ENCODE results near the gene TPST1. TPM values are rescaled to one million over a fixed set of nuclear protein-coding genes. Genes with fewer than 3 reads are reported as not detected.
"Not testable (repeated sequence)": the region's sequence is repeated elsewhere in the genome, so short reads cannot be mapped to it uniquely, and the experiment has no call there.

TPST1 gene
- total RNA-seq, 1 experiment from 2014 or later, result 0.41 TPM

GRCh38 chr7:66188645-66189044 lies 16.5 kb upstream of the TPST1 start:
- no peak for DNase-seq (ENCODE audit: low spot score)

GRCh38 chr7:66189695-66190503 lies 15.2 kb upstream of the TPST1 start:
- no peak for DNase-seq (ENCODE audit: low spot score)

DNA sequence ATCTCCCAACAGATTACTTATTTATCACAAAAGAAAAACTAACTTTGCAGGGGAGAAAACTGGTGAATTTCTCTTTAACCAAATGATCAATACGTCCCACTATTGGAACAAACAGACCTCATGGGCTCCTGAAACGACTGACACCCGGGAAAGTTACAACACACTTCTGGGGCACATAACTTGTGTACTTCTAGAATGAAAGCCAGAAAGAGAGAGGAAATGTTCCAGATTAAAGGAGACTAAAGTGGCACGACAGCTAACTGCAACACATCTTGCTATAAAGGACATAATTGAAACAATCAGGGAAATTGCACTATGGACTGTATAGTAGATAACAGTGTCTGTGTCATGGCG lies 14.7 kb upstream of the TPST1 start:
- DNase-seq (ENCODE audit: low spot score), result no peak

GRCh38 chr7:66193146-66193725 lies 11.9 kb upstream of the TPST1 start:
- DNase-seq (ENCODE audit: low spot score), result no peak

DNA sequence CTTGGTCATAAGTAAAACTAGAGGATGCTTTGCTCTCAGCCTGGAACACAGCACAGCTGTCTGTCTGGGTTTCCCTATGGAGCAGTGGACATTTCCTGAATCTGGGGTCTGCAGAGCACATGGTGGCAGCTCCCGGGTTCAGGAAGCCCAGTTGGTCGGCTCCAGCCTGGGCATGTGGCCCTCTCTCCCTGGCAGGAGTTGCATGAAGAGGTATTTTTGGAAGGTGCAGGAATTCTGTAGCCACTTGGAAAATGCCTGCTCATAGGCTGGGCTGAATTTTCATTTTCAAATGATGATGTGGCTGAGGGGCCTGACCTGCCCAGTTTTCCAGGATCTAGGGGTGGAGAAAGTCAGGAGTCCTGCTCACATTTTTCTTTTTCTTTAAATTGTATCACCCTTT lies 6.7 kb upstream of the TPST1 start:
- DNase-seq (ENCODE audit: low spot score), result no peak

- DNase-seq (ENCODE audit: low spot score), result no peak
Measured at GRCh38 chr7:66198956-66199355, 6.2 kb upstream of the TPST1 start.

- no peak for DNase-seq (ENCODE audit: low spot score)
Measured at GRCh38 chr7:66202441-66202840, 2.7 kb upstream of the TPST1 start.

DNA sequence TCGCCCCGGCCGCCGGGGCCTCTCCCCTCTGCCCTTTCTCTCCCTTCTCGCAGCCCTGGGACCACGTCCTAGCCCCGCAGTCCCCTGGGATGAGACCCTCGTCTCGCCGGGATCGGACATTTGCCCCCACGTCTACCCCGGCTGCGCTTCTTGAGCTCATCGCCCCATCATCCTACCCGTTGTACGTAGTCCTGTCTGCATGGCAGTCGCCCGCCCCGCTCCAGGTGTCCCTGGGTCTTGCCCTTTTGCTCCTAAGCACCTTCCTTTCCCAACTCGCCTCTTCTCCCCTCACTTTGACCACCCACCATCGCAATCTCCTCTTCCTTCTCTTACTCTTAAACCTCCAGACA lies 582 bp downstream of the TPST1 start:
- DNase-seq (ENCODE audit: low spot score), result no peak

- no peak for DNase-seq (ENCODE audit: low spot score)
Measured at GRCh38 chr7:66206119-66206933, 1.2 kb downstream of the TPST1 start.

DNA sequence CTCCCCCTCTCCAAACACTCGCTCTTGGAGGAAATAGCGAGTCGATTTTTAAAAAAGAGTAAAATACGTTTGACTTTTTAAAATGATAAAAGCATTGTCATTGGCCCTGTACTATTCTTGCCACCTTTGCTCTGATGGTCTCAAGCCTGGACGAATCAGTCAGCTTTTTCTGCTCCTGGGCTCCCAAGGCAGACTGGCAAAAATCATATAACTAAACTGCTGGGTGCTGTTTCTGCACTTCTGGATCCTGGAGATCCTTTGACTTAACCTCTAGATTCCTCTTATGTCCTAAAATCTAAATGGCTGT lies 1.8 kb downstream of the TPST1 start:
- no peak for DNase-seq (ENCODE audit: low spot score)

GRCh38 chr7:66207540-66207939 lies 2.4 kb downstream of the TPST1 start:
- no peak for DNase-seq (ENCODE audit: low spot score)

DNA sequence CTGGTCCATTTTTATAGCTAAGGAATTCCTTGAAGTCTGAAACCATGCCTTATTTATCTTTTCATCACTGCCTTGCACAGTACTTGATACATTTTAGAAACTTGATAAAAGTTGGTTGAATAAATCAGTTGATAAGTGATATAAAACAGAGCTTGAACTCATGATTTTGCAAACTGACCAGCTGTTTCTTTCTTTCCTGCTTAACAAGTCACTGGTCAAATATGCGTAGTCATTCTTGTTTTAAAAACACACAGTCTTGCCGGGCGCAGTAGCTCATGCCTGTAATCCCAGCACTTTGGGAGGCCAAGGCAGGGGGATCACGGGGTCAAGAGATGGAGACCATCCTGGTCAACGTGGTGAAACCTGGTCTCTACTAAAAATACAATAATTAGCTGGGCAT lies 6.3 kb downstream of the TPST1 start:
- no peak for DNase-seq (ENCODE audit: low spot score)

GRCh38 chr7:66213637-66214036 lies 8.5 kb downstream of the TPST1 start:
- no peak for DNase-seq (ENCODE audit: low spot score)

GRCh38 chr7:66216687-66217086 lies 11.6 kb downstream of the TPST1 start:
- DNase-seq (ENCODE audit: low spot score), result no peak

DNA sequence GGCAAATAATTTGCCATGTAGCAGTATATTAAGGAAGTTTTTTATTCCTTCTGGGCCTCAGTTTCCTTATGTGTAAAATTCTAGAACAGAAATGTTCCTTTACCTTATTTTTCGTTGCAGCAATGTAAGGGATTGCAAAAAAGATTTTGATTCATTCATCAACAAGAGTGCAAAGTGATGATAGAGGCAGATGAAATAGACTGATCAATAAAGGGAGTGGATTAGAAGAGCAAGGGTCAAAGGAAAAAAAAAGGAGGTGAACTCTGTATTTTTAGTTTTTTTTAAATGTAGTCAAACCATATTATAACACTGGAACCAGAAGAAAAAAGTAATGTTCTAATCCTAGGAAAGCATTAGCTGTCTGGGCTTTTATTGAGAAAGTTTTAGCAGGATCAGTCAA lies 14.7 kb downstream of the TPST1 start:
- DNase-seq (ENCODE audit: low spot score), result no peak

DNA sequence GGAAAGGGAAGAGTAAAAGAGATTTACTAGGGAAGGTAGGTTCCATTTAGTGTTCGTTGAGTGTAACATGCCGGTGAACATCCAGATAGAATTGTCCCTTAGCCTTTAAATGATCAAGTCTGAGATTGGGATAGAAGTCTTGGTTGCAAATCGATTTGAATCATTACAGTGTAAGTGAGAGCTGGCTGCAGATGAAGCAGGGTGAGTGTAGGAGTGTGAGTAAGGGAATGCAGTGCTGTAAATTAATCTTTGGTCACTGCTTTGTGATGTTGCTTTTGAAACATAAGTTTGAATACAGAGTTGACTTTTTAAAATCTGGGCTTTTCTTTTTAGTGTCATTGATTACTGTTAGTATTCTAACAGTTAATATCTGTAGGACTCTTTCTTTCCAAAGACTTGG lies 16.3 kb downstream of the TPST1 start:
- no peak for DNase-seq (ENCODE audit: low spot score)

DNA sequence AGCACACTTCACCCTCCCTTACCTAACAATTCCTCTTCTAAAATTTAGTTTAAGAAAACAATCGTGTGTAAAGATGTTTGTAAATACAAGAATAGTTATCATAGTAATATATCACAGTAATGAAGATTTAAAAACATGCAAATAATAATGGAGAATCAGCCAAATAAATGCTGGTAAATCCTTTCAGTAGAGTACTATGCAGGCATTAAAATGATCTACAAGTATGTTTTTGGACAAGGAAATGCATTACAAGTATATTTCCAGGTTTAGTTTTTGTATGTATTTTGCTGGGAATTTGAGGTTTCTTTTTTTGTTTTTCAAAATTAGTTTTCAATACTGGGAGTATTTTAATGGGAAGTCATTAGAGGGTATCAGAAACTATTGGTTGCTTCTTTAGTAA lies 22.7 kb downstream of the TPST1 start:
- no peak for DNase-seq (ENCODE audit: low spot score)

- not testable (repeated sequence) for DNase-seq (ENCODE audit: low spot score)
Measured at GRCh38 chr7:66231326-66232216, 26.4 kb downstream of the TPST1 start.

DNA sequence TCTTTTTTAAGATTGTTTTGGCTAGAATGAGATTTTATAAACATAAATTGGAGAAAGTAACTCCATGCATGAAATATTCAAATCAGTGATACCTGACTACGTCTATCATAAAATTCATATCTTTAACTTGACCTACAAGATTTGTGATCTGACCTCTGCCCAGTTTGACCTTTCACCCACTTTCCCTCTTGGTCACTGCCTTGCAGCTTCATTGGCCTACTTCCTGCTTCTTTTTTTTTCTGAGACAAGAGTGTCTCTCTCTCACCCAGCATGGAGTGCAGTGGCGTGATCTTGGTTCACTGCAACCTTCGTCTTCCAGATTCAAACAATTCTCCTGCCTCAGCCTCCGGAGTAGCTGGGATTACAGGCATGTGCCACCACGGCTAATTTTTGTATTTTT lies 28.5 kb downstream of the TPST1 start:
- no peak for DNase-seq (ENCODE audit: low spot score)

GRCh38 chr7:66236713-66237303 lies 31.7 kb downstream of the TPST1 start:
- no peak for DNase-seq (ENCODE audit: low spot score)

DNA sequence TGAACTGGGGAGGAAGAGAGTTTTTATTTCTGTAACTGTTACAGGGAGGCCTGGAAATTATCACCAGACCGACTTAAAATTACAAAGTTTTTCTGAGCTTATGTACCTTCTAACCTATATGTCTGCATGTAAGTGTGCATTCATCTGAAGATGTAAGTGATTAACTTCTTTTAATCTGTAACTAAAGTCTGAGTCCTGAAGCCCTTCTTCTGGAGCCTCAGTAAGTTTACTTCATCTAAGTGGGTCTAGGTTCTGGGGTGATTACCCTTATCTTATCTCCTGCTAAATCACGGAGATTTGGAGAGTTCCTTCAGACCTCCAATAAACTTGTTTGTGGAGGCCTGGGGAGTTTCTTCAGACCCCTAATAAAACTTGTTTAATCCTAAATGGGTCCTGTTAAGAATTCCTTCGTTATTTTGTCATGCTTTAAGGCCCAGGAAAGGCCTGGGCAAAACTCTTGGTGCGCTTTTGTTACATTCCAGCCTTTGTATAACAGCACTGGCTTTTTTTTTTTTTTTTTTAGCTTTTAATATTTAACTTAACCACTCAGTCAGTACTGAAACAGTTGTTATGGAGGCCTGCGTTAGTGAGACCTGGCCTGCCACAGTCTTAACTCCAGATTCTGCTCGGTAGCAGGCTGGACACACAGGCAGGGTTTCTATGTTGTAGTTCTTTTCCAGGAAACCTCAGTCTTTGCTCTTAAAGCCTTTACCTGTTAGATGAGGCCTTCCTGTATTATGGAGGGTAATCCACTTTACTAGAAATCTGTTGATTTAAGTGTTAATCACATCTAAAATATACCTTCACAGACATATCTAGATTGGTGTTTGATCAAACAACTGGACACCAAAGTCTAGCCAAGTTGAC lies 33.0 kb downstream of the TPST1 start:
- DNase-seq (ENCODE audit: low spot score), result no peak
